Liver (tissue), 3 donors: Measurements from ENCODE around the gene RFT1.

Source experiments
- CTCF ChIP-seq: fragments of 150-350 bp; IDR thresholded peaks from 2 replicates; pipeline ENCODE4 v1.5.1; 2017; ENCODE audit warnings: improper control_type of control experiment, low read depth, low read length; ENCODE audit not compliant: missing input control
- EGR1 ChIP-seq, 2 donors: IDR thresholded peaks; 2 replicates each; pipeline ENCODE4 v1.6.1; 2016 to 2018; ENCODE audit warnings: antibody characterized with exemption in 2 of 2, low read depth in 2 of 2
- HNF4A ChIP-seq, 2 donors: conservative IDR thresholded peaks; 2 replicates each; pipeline ENCODE4 v1.6.1; 2016; ENCODE audit warnings: antibody characterized with exemption in 2 of 2, mild to moderate bottlenecking in 2 of 2
- TF ChIP-seq, protein P1 (sequence below): IDR thresholded peaks from 2 replicates; pipeline ENCODE4 v1.6.1; 2016; ENCODE audit warnings: antibody characterized with exemption, mild to moderate bottlenecking
- TF ChIP-seq, protein P2 (sequence below): IDR thresholded peaks from 2 replicates; pipeline ENCODE4 v1.6.1; 2016; ENCODE audit warnings: antibody characterized with exemption
- donor health status: healthy.
- donor health status: healthy.

GRCh38 chr3:53159156-53160060 lies 29.2 kb upstream of the RFT1 start:
- TF ChIP-seq CTCF = peak; percentile 2
- TF ChIP-seq EGR1 (IDR thresholded peaks at IDR 0.05; ENCODE audit: low read depth in 2 of 2) = no peak
- TF ChIP-seq, protein P1, sequence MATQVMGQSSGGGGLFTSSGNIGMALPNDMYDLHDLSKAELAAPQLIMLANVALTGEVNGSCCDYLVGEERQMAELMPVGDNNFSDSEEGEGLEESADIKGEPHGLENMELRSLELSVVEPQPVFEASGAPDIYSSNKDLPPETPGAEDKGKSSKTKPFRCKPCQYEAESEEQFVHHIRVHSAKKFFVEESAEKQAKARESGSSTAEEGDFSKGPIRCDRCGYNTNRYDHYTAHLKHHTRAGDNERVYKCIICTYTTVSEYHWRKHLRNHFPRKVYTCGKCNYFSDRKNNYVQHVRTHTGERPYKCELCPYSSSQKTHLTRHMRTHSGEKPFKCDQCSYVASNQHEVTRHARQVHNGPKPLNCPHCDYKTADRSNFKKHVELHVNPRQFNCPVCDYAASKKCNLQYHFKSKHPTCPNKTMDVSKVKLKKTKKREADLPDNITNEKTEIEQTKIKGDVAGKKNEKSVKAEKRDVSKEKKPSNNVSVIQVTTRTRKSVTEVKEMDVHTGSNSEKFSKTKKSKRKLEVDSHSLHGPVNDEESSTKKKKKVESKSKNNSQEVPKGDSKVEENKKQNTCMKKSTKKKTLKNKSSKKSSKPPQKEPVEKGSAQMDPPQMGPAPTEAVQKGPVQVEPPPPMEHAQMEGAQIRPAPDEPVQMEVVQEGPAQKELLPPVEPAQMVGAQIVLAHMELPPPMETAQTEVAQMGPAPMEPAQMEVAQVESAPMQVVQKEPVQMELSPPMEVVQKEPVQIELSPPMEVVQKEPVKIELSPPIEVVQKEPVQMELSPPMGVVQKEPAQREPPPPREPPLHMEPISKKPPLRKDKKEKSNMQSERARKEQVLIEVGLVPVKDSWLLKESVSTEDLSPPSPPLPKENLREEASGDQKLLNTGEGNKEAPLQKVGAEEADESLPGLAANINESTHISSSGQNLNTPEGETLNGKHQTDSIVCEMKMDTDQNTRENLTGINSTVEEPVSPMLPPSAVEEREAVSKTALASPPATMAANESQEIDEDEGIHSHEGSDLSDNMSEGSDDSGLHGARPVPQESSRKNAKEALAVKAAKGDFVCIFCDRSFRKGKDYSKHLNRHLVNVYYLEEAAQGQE = peak; percentile 85
- TF ChIP-seq, protein P2, sequence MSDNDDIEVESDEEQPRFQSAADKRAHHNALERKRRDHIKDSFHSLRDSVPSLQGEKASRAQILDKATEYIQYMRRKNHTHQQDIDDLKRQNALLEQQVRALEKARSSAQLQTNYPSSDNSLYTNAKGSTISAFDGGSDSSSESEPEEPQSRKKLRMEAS = no peak
- TF ChIP-seq HNF4A (conservative IDR thresholded peaks at IDR 0.05) = peak; percentile 70 to 78
